Psoas muscle (tissue), 8 donors: ENCODE measurements around the gene SIPA1. TPM values are rescaled to one million over a fixed set of nuclear protein-coding genes. Genes with fewer than 3 reads are reported as not detected.

Experiments used
- ATAC-seq, 4 donors: fragments of 200-7000 bp; cut with Tn5 transposase; one replicate each; pipeline ENCODE4 v1.9.1; 2020; ENCODE audit warnings: moderate library complexity in 3 of 4, mild to moderate bottlenecking in 2 of 4
- DNase-seq, 2 donors: peaks; one replicate each; pipeline ENCODE4 v3.0.0-alpha.2; 2020
- H3K27ac ChIP-seq: fragments of 200-600 bp; one replicate; pipeline ENCODE4 v1.8.0; 2022
- H3K27me3 ChIP-seq, 3 donors: fragments of 200-600 bp in 1 of 3; one replicate each; pipeline versions ENCODE4 v1.6.1 to v1.8.0; 2013 to 2022; ENCODE audit warnings: low read length in 2 of 3, mild to moderate bottlenecking in 2 of 3, moderate library complexity in 1 of 3; ENCODE audit not compliant: insufficient read depth in 3 of 3
- H3K36me3 ChIP-seq, 2 donors: fragments of 200-600 bp in 1 of 2; one replicate each; pipeline versions ENCODE4 v1.6.1 to v1.8.0; 2013 to 2022; ENCODE audit warnings: low read depth in 1 of 2, mild to moderate bottlenecking in 1 of 2, moderate library complexity in 1 of 2; ENCODE audit not compliant: insufficient read depth in 1 of 2
- H3K4me1 ChIP-seq: fragments of 200-600 bp; one replicate; pipeline ENCODE4 v1.8.0; 2022
- H3K4me3 ChIP-seq: fragments of 200-600 bp; one replicate; pipeline ENCODE4 v1.8.0; 2022; ENCODE audit warnings: mild to moderate bottlenecking
- H3K9me3 ChIP-seq: fragments of 200-600 bp; one replicate; pipeline ENCODE4 v1.8.0; 2022
- CTCF ChIP-seq: fragments of 200-600 bp; IDR thresholded peaks from one replicate; pipeline ENCODE4 v1.8.0; 2022; ENCODE audit warnings: antibody characterized with exemption
- WGBS, 3 donors: extraction: QIAGEN DNeasy Blood & Tissue Kit; methylation state at CpG; one replicate each; pipeline versions ENCODE4 v1.1.6 to v1.1.7; 2013; 5-methylcytosine and 5-hydroxymethylcytosine counted together
- intact Hi-C, 2 donors: fragments of 100-400 bp; cut with DNase I; formaldehyde crosslinking; loops; one replicate each; pipeline versions ENCODE4 v1.11.0 to v1.14.2; 2022
- polyA plus RNA-seq, 3 donors: library from polyadenylated mRNA; stranded (reverse); fragments of 200-250 nt; gene quantifications; one replicate each; pipeline ENCODE4 v1.2.3, GENCODE V29; 2013
- total RNA-seq, 4 donors: library from RNA; stranded (reverse); fragmentation: NEBNext Ultra II Directional in 2 of 4; extraction: Animal tissue kit (Norgen Biotek cat#: 25700) in 2 of 4; gene quantifications; one replicate each; pipeline versions ENCODE4 v1.2.1 to v1.2.4, GENCODE V29; 2021 to 2023
- donor health status: healthy with polysubstance abuse.
- donor health status: DM: no; HTN: no; CAD: no; lungs with moderate emphysema.
- donor health status: Bipolar disorder and iron deficiency.
- donor health status: healthy.
- donor health status: DM: yes; HTN: yes; CAD: no.
- donor health status: DM: no; HTN: no; CAD: no.
- donor health status: DM: no; HTN: no; CAD: no.
- donor health status: DM: yes; HTN: yes; CAD: no.

The SIPA1 gene
- total and polyA plus RNA-seq, 7 donors = 7.9 to 17.4 (median 12.3) TPM

GRCh38 chr11:65699306-65699705, 61.4 kb downstream of the SIPA1 start:
- ATAC-seq (no peak), DNase-seq (no peak)
- Histone ChIP-seq H3K4me3 (no peak overlapping the region), H3K9me3 (no peaks in the 10 kb centered on the region), H3K27ac (no peak overlapping the region), H3K4me1 (no peaks in the 10 kb centered on the region), H3K36me3 (no peaks in the 10 kb centered on the region), H3K27me3 (no peaks in the 10 kb centered on the region)
- 65 to 72% (median 72%) methylated on average over 7 of the region's 7 CpGs for WGBS, 3 donors
- TF ChIP-seq CTCF = no peak
- intact Hi-C loops = no loop called here

- intact Hi-C loops = no loop called here
- H3K27ac ChIP-seq = no peak overlapping the region
- TF ChIP-seq CTCF = no peak
- no peaks in the 10 kb centered on the region for H3K27me3 ChIP-seq
- ATAC-seq = no peak
- DNase-seq = no peak
- H3K36me3 ChIP-seq = no peaks in the 10 kb centered on the region
- H3K4me3 ChIP-seq = no peak overlapping the region
- H3K9me3 ChIP-seq = no peaks in the 10 kb centered on the region
- 73 to 82% (median 77%) methylated on average over 3 of the region's 3 CpGs for WGBS, 3 donors
- no peaks in the 10 kb centered on the region for H3K4me1 ChIP-seq
These were observed 62.5 kb downstream of the SIPA1 start for GRCh38 chr11:65700399-65700798.

Other genes with a start within 250 kb of the SIPA1 start
- gene NEAT1, start 215.3 kb upstream of the SIPA1 start, total RNA-seq = 1,000 to 10,000 TPM in 1 of 4 donors, 100 to 1,000 TPM in 3; 517 to 1,759 (median 646) TPM
- 100 to 1,000 TPM; 474 to 758 (median 716) TPM for gene NEAT1, start 215.3 kb upstream of the SIPA1 start, polyA plus RNA-seq
- gene MALAT1, start 139.1 kb upstream of the SIPA1 start, total RNA-seq = over 10,000 TPM in 1 of 4 donors, 1,000 to 10,000 TPM in 3; 3,071 to 11,376 (median 4,986) TPM
- gene MALAT1, start 139.1 kb upstream of the SIPA1 start, polyA plus RNA-seq = 100 to 1,000 TPM; 102 to 846 (median 299) TPM
- 100 to 1,000 TPM in 1 of 4 donors, 10 to 100 TPM in 3; 77.8 to 106 (median 92.6) TPM for gene SCYL1, start 113.0 kb upstream of the SIPA1 start, total RNA-seq
- 10 to 100 TPM; 66.9 to 87.4 (median 79.4) TPM for gene SCYL1, start 113.0 kb upstream of the SIPA1 start, polyA plus RNA-seq
- gene LTBP3, start 79.7 kb upstream of the SIPA1 start, total RNA-seq = 10 to 100 TPM; 27.9 to 82.3 (median 51.4) TPM
- gene LTBP3, start 79.7 kb upstream of the SIPA1 start, polyA plus RNA-seq = 10 to 100 TPM; 12.7 to 19.2 (median 17.2) TPM
- gene ZNRD2, start 67.6 kb upstream of the SIPA1 start, total RNA-seq = 10 to 100 TPM; 31.6 to 43.5 (median 38.0) TPM
- 100 to 1,000 TPM in 1 of 3 donors, 10 to 100 TPM in 2; 58.8 to 118 (median 94.2) TPM for gene ZNRD2, start 67.6 kb upstream of the SIPA1 start, polyA plus RNA-seq
- 100 to 1,000 TPM in 1 of 4 donors, 10 to 100 TPM in 3; 59.0 to 110 (median 66.9) TPM for gene FAM89B, start 65.6 kb upstream of the SIPA1 start, total RNA-seq
- 100 to 1,000 TPM in 1 of 3 donors, 10 to 100 TPM in 2; 66.9 to 112 (median 67.4) TPM for gene FAM89B, start 65.6 kb upstream of the SIPA1 start, polyA plus RNA-seq
- gene EHBP1L1, start 62.0 kb upstream of the SIPA1 start, total RNA-seq = 100 to 1,000 TPM; 208 to 345 (median 282) TPM
- gene EHBP1L1, start 62.0 kb upstream of the SIPA1 start, polyA plus RNA-seq = 100 to 1,000 TPM; 114 to 177 (median 170) TPM
- under 1 TPM in 3 of 4 donors, not detected in 1; 0.19 to 0.56 (median 0.27) TPM for gene KCNK7, start 42.3 kb upstream of the SIPA1 start, total RNA-seq
- 1 to 10 TPM in 1 of 3 donors, under 1 TPM in 2; 0.22 to 1.4 (median 0.99) TPM for gene KCNK7, start 42.3 kb upstream of the SIPA1 start, polyA plus RNA-seq
- gene MAP3K11, start 23.9 kb upstream of the SIPA1 start, total RNA-seq = 10 to 100 TPM; 14.5 to 18.8 (median 16.8) TPM
- gene MAP3K11, start 23.9 kb upstream of the SIPA1 start, polyA plus RNA-seq = 10 to 100 TPM in 2 of 3 donors, 1 to 10 TPM in 1; 8.8 to 13.9 (median 10.7) TPM
- gene PCNX3, start 22.3 kb upstream of the SIPA1 start, total RNA-seq = 10 to 100 TPM in 1 of 4 donors, 1 to 10 TPM in 3; 8.9 to 10.8 (median 9.7) TPM
- 10 to 100 TPM in 2 of 3 donors, 1 to 10 TPM in 1; 6.5 to 15.5 (median 11.4) TPM for gene PCNX3, start 22.3 kb upstream of the SIPA1 start, polyA plus RNA-seq
- gene RELA, start 24.8 kb downstream of the SIPA1 start, total RNA-seq = 10 to 100 TPM; 48.7 to 72.6 (median 65.2) TPM
- 10 to 100 TPM; 42.1 to 64.9 (median 64.0) TPM for gene RELA, start 24.8 kb downstream of the SIPA1 start, polyA plus RNA-seq
- 10 to 100 TPM; 34.5 to 56.4 (median 41.8) TPM for gene KAT5, start 74.2 kb downstream of the SIPA1 start, total RNA-seq
- 10 to 100 TPM; 36.4 to 67.2 (median 51.2) TPM for gene KAT5, start 74.2 kb downstream of the SIPA1 start, polyA plus RNA-seq
- 10 to 100 TPM; 17.5 to 38.4 (median 28.1) TPM for gene RNASEH2C, start 82.7 kb downstream of the SIPA1 start, total RNA-seq
- 10 to 100 TPM; 39.3 to 62.3 (median 47.1) TPM for gene RNASEH2C, start 82.7 kb downstream of the SIPA1 start, polyA plus RNA-seq
- gene AP5B1, start 142.9 kb downstream of the SIPA1 start, total RNA-seq = 10 to 100 TPM in 2 of 4 donors, 1 to 10 TPM in 2; 8.8 to 16.3 (median 12.7) TPM
- gene AP5B1, start 142.9 kb downstream of the SIPA1 start, polyA plus RNA-seq = 10 to 100 TPM in 1 of 3 donors, 1 to 10 TPM in 2; 6.1 to 20.5 (median 6.4) TPM
- not detected for gene OVOL1, start 149.0 kb downstream of the SIPA1 start, total RNA-seq
- under 1 TPM in 1 of 3 donors, not detected in 2; 0.01 TPM for gene OVOL1, start 149.0 kb downstream of the SIPA1 start, polyA plus RNA-seq
- not detected for gene SNX32, start 195.9 kb downstream of the SIPA1 start, total RNA-seq
- under 1 TPM in 2 of 3 donors, not detected in 1; 0.05 to 0.20 TPM for gene SNX32, start 195.9 kb downstream of the SIPA1 start, polyA plus RNA-seq
- 100 to 1,000 TPM; 175 to 388 (median 238) TPM for gene CFL1, start 220.1 kb downstream of the SIPA1 start, total RNA-seq
- 100 to 1,000 TPM; 190 to 843 (median 225) TPM for gene CFL1, start 220.1 kb downstream of the SIPA1 start, polyA plus RNA-seq
- 10 to 100 TPM; 28.0 to 35.6 (median 31.4) TPM for gene MUS81, start 222.3 kb downstream of the SIPA1 start, total RNA-seq
- 10 to 100 TPM; 32.5 to 55.3 (median 44.4) TPM for gene MUS81, start 222.3 kb downstream of the SIPA1 start, polyA plus RNA-seq
- 10 to 100 TPM; 20.8 to 46.6 (median 31.3) TPM for gene EFEMP2, start 234.7 kb downstream of the SIPA1 start, total RNA-seq
- 10 to 100 TPM; 14.8 to 20.8 (median 18.5) TPM for gene EFEMP2, start 234.7 kb downstream of the SIPA1 start, polyA plus RNA-seq
- under 1 TPM; 0.22 to 0.64 (median 0.37) TPM for gene CTSW, start 241.7 kb downstream of the SIPA1 start, total RNA-seq
- under 1 TPM; 0.08 to 0.91 (median 0.22) TPM for gene CTSW, start 241.7 kb downstream of the SIPA1 start, polyA plus RNA-seq